Heart left ventricle (tissue), 16 donors: Measurements from ENCODE around the gene GPR39. TPM values are rescaled to one million over a fixed set of nuclear protein-coding genes. Genes with fewer than 3 reads are reported as not detected.

Experiments
- ATAC-seq, 4 donors: fragments of 200-7000 bp; cut with Tn5 transposase; one replicate each; pipeline ENCODE4 v1.9.1; 2020 to 2022; ENCODE audit warnings: moderate library complexity in 4 of 4, mild to moderate bottlenecking in 3 of 4, moderate number of reproducible peaks in 1 of 4
- DNase-seq, 5 donors: peaks; one replicate each; pipeline ENCODE4 v3.0.0-alpha.2; 2020
- H3K27ac ChIP-seq, 12 donors: fragments of 200-600 bp; sonication (generic) in 4 of 12; one replicate each; pipeline versions ENCODE4 v1.5.0 to v1.8.0; 2016 to 2022; ENCODE audit warnings: mild to moderate bottlenecking in 2 of 12
- H3K27me3 ChIP-seq, 9 donors: fragments of 200-600 bp; sonication (generic) in 2 of 9; one replicate each; pipeline versions ENCODE4 v1.5.1 to v1.8.0; 2016 to 2022; ENCODE audit warnings: mild to moderate bottlenecking in 3 of 9
- H3K36me3 ChIP-seq, 9 donors: fragments of 200-600 bp; sonication (generic) in 2 of 9; one replicate each; pipeline versions ENCODE4 v1.5.0 to v1.8.0; 2018 to 2022; ENCODE audit warnings: mild to moderate bottlenecking in 2 of 9
- H3K4me1 ChIP-seq, 12 donors: fragments of 200-600 bp; sonication (generic) in 4 of 12; one replicate each; pipeline versions ENCODE4 v1.5.0 to v1.8.0; 2016 to 2022; ENCODE audit warnings: mild to moderate bottlenecking in 3 of 12
- H3K4me3 ChIP-seq, 12 donors: fragments of 200-600 bp; sonication (generic) in 4 of 12; one replicate each; pipeline versions ENCODE4 v1.5.0 to v1.8.0; 2017 to 2022; ENCODE audit warnings: mild to moderate bottlenecking in 9 of 12, moderate library complexity in 4 of 12
- H3K9me3 ChIP-seq, 12 donors: fragments of 200-600 bp; sonication (generic) in 4 of 12; one replicate each; pipeline versions ENCODE4 v1.5.0 to v1.8.0; 2016 to 2022; ENCODE audit warnings: mild to moderate bottlenecking in 1 of 12
- CTCF ChIP-seq, 12 donors: fragments of 200-600 bp; sonication (generic) in 4 of 12; IDR thresholded peaks; one replicate each; pipeline versions ENCODE4 v1.5.0 to v1.8.0; 2018 to 2022; ENCODE audit warnings: antibody characterized with exemption in 12 of 12, mild to moderate bottlenecking in 5 of 12
- POLR2A ChIP-seq, 2 donors: fragments of 450-650 bp; IDR thresholded peaks; one replicate each; pipeline ENCODE4 v1.6.1; 2017; ENCODE audit warnings: antibody characterized with exemption in 2 of 2, mild to moderate bottlenecking in 2 of 2, moderate library complexity in 2 of 2
- WGBS, 4 donors: extraction: QIAGEN DNeasy Blood & Tissue Kit in 2 of 4; methylation state at CpG; one replicate each; pipeline versions ENCODE4 v1.1.5 to v1.1.7; 2013 to 2018; 5-methylcytosine and 5-hydroxymethylcytosine counted together
- intact Hi-C, 10 donors: fragments of 100-400 bp; cut with DNase I; formaldehyde crosslinking; loops; one replicate each; pipeline versions ENCODE4 v1.11.1 to v1.14.2; 2022
- polyA plus RNA-seq, 2 donors: library from polyadenylated mRNA; stranded (reverse); fragments of 200-250 nt; gene quantifications; one replicate each; pipeline ENCODE4 v1.2.3, GENCODE V29; 2013
- total RNA-seq, 9 donors: library from RNA; depleted of rRNA in 2 of 9; stranded (reverse); fragments of >200 nt in 2 of 9; fragmentation: NEBNext Ultra II Directional in 3 of 9; extraction: Animal tissue kit (Norgen Biotek cat#: 25700) in 3 of 9; gene quantifications; one replicate each; pipeline versions ENCODE4 v1.1.0 to v1.2.4, GENCODE V29; 2016 to 2023
- donor health status: ischemic (EF 13 %, LVEDD 7.1; RV severe dilation, severe dysfunction).
- donor health status: healthy with polysubstance abuse.
- donor health status: DM: no; HTN: yes; CAD: no.
- donor health status: DM: no; HTN: no; CAD: no.
- donor health status: ischemic (EF 25% LVEDD 6.9; RV normal size, moderate dysfunction).
- donor health status: ischemic (EF 25% LVEDD 5.7; RV mildly dilated, moderate dysfunction).
- donor health status: healthy.
- donor health status: DM: yes; HTN: yes; CAD: no.
- donor health status: ischemic (EF 35%, LVEDD 5.7; RV mildly dilated, moderate dysfunction).
- donor health status: nonischemic (EF 11% LVEDD 7.7; RV severe dilation, severe dysfunction).
- donor health status: DM: yes; HTN: yes; CAD: no.
- donor health status: PGD.
- donor health status: ischemic (EF 29% LVEDD 5.4; RV normal size, mild dysfunction).
- donor health status: nonischemic (EF 23%, LVEDD 6.1; RV moderate dilation, normal function).

Gene GPR39
- total and polyA plus RNA-seq, 11 donors, result 0.11 TPM; not detected in 10

DNA sequence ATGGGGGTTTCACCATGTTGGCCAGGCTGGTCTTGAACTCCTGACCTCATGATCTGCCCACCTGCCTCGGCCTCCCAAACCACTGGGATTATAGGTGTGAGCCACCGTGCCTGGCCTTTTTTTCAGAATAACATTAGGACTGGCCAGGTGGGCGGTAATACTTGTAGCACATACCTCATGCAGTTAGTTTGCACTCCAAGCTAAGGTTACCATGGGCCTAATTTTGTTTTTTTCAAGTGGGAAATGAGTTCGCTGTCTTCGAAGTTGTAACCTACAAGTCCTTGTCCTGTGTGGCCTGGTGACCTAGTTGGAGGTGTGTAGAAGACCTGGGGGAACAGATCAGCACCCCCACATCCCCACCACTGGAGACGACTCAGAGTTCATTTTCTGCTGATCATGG, 178.6 kb downstream of the GPR39 start:
- DNase-seq, result no peak
- intact Hi-C loops, result no loop called here
- no peak overlapping the region for H3K27ac ChIP-seq
- H3K4me3 ChIP-seq, result no peak overlapping the region
- ATAC-seq, result no peak
- no peaks in the 10 kb centered on the region for H3K36me3 ChIP-seq
- peaks cover 0 to 11% (median 0%) of the 10 kb centered on the region in 9 donors for H3K27me3 ChIP-seq
- WGBS, 4 donors, result 73 to 92% (median 80%) methylated on average over 6 of the region's 6 CpGs
- no peaks in the 10 kb centered on the region for H3K4me1 ChIP-seq
- H3K9me3 ChIP-seq, result peaks cover 0 to 8% (median 0%) of the 10 kb centered on the region in 12 donors
- TF ChIP-seq POLR2A (IDR thresholded peaks at IDR 0.05) (no peak), CTCF (IDR thresholded peaks at IDR 0.05) (no peak)

- TF ChIP-seq CTCF (IDR thresholded peaks at IDR 0.05), result no peak
- TF ChIP-seq POLR2A (IDR thresholded peaks at IDR 0.05), result no peak
- no peak overlapping the region for H3K4me3 ChIP-seq
- H3K27ac ChIP-seq, result no peak overlapping the region
- intact Hi-C loops, result no loop called here
- no peak for DNase-seq
- 77 to 91% (median 83%) methylated on average over 2 of the region's 2 CpGs for WGBS, 4 donors
- H3K27me3 ChIP-seq, result peaks cover 0 to 11% (median 0%) of the 10 kb centered on the region in 9 donors
- no peaks in the 10 kb centered on the region for H3K4me1 ChIP-seq
- H3K36me3 ChIP-seq, result no peaks in the 10 kb centered on the region
- no peak for ATAC-seq
- peaks cover 0 to 8% (median 0%) of the 10 kb centered on the region in 12 donors for H3K9me3 ChIP-seq
Observed at GRCh38 chr2:132595693-132596092, 179.1 kb downstream of the GPR39 start.

DNA sequence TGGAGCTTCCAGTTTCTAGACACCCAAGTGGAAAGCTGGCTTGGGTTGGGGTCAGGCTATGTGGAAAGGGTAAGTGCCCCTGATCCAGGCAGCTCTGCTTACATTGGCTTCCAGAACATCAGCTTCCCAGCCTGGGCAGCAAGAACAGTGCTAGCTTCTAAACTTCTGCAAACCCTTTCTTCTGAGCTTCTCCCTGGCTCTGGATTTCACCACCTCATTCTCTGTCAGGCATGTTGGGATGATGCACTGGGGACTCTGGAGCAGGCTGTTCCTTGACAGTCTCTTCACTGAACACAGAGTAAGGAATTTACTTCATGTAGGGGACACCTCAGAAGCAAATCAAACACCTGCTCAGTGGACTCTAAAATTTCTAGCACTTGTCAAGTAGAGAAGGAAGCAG, 180.6 kb downstream of the GPR39 start:
- TF ChIP-seq POLR2A (IDR thresholded peaks at IDR 0.05) (no peak), CTCF (IDR thresholded peaks at IDR 0.05) (no peak)
- no peak for ATAC-seq
- Histone ChIP-seq H3K4me3 (no peak overlapping the region), H3K27me3 (peaks cover 0 to 11% (median 0%) of the 10 kb centered on the region in 9 donors), H3K36me3 (no peaks in the 10 kb centered on the region), H3K9me3 (peaks cover 0 to 8% (median 0%) of the 10 kb centered on the region in 12 donors), H3K4me1 (no peaks in the 10 kb centered on the region), H3K27ac (no peak overlapping the region)
- intact Hi-C loops, result no loop called here
- no peak for DNase-seq

GRCh38 chr2:132597831-132598230, 181.2 kb downstream of the GPR39 start:
- no peak for DNase-seq
- intact Hi-C loops, result no loop called here
- no peaks in the 10 kb centered on the region for H3K4me1 ChIP-seq
- H3K27me3 ChIP-seq, result peaks cover 0 to 11% (median 0%) of the 10 kb centered on the region in 9 donors
- no peak overlapping the region for H3K27ac ChIP-seq
- no peak for TF ChIP-seq POLR2A (IDR thresholded peaks at IDR 0.05)
- no peak for TF ChIP-seq CTCF (IDR thresholded peaks at IDR 0.05)
- H3K4me3 ChIP-seq, result no peak overlapping the region
- WGBS, 4 donors, result 83 to 100% (median 91%) methylated on average over 1 of the region's 1 CpG
- no peak for ATAC-seq
- H3K36me3 ChIP-seq, result no peaks in the 10 kb centered on the region
- peaks cover 0 to 8% (median 0%) of the 10 kb centered on the region in 12 donors for H3K9me3 ChIP-seq
